ENCODE results near the gene OLFML2A. TPM values are rescaled to one million over a fixed set of nuclear protein-coding genes. Genes with fewer than 3 reads are reported as not detected.

Gene OLFML2A
- polyA plus RNA-seq, 3 donors = 0.03 to 0.25 TPM; not detected in 1

DNA sequence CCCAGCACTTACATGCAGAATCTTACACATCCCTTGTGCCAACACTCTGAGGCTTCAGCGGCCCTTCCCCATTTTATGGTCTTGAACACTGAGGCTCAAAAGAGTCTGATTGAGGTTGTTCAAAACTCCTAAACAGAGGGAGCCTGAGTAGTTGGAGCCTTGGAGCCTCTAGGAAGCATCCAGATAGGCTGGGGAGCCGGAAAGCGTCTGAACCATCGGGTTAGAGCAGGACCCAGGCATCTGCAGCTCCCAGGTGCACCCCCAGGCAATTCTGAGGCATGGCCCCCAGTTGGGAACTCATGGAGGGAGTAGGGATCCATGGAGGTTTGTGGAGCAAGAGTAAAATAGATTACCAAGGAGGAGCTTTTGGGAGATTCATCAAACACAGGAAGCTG, 3.8 kb downstream of the OLFML2A start:
- no peaks in the 10 kb centered on the region for H3K79me2 ChIP-seq (ENCODE audit: insufficient read depth, low read length)
- H2AFZ ChIP-seq (ENCODE audit: insufficient read depth, low read depth, low read length, poor library complexity, severe bottlenecking) = no peak overlapping the region
- Mint-ChIP-seq H3K4me1 (peaks cover 45% of the 10 kb centered on the region), H3K27ac (no peak overlapping the region), H3K27me3 (ENCODE audit: low read depth in 3 of 3) (peaks cover 12 to 21% (median 13%) of the 10 kb centered on the region in 3 donors), H3K4me3 (no peak overlapping the region), H3K36me3 (peaks cover 3 to 4% of the 10 kb centered on the region in 2 donors), H3K9me3 (peaks cover 0 to 3% (median 0%) of the 10 kb centered on the region in 7 donors)
- no peak overlapping the region for H3K4me3 ChIP-seq (replicated peaks in 1 of 3; ENCODE audit: low read depth in 2 of 3, low read length in 3 of 3)
- no peaks in the 10 kb centered on the region for H3K36me3 ChIP-seq (replicated peaks in 1 of 2; ENCODE audit: control insufficient read depth in 1 of 2, insufficient read depth in 2 of 2, low read length in 2 of 2)
- no peak overlapping the region for H3K4me2 ChIP-seq (replicated peaks; ENCODE audit: extremely low read depth, low read length, poor library complexity, severe bottlenecking)
- 98% methylated on average over 3 of the region's 4 CpGs for WGBS (ENCODE audit: insufficient coverage)
- no peak overlapping the region for H3K9ac ChIP-seq (ENCODE audit: insufficient read depth, low read length, poor library complexity, severe bottlenecking)
- peaks cover 38 to 56% of the 10 kb centered on the region in 2 donors for H3K4me1 ChIP-seq (ENCODE audit: control insufficient read depth in 1 of 2, insufficient read depth in 2 of 2, low read length in 2 of 2)
- DNase-seq = no peak
- no peaks in the 10 kb centered on the region for H4K20me1 ChIP-seq (ENCODE audit: insufficient read depth, low read length)
- H3K9me3 ChIP-seq (replicated peaks in 1 of 2; ENCODE audit: control insufficient read depth in 1 of 2, insufficient read depth in 1 of 2, low read length in 2 of 2) = no peaks in the 10 kb centered on the region
- peaks cover 0 to 11% of the 10 kb centered on the region in 2 donors for H3K27me3 ChIP-seq (ENCODE audit: control insufficient read depth in 2 of 2, insufficient read depth in 2 of 2, low read length in 2 of 2)
- H3K27ac ChIP-seq (ENCODE audit: low read depth in 1 of 2, low read length in 2 of 2) = no peak overlapping the region
- TF ChIP-seq, protein P1, sequence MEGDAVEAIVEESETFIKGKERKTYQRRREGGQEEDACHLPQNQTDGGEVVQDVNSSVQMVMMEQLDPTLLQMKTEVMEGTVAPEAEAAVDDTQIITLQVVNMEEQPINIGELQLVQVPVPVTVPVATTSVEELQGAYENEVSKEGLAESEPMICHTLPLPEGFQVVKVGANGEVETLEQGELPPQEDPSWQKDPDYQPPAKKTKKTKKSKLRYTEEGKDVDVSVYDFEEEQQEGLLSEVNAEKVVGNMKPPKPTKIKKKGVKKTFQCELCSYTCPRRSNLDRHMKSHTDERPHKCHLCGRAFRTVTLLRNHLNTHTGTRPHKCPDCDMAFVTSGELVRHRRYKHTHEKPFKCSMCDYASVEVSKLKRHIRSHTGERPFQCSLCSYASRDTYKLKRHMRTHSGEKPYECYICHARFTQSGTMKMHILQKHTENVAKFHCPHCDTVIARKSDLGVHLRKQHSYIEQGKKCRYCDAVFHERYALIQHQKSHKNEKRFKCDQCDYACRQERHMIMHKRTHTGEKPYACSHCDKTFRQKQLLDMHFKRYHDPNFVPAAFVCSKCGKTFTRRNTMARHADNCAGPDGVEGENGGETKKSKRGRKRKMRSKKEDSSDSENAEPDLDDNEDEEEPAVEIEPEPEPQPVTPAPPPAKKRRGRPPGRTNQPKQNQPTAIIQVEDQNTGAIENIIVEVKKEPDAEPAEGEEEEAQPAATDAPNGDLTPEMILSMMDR (IDR thresholded peaks at IDR 0.05) = no peak
- intact Hi-C loops (cut with micrococcal nuclease) = no loop called here

DNA sequence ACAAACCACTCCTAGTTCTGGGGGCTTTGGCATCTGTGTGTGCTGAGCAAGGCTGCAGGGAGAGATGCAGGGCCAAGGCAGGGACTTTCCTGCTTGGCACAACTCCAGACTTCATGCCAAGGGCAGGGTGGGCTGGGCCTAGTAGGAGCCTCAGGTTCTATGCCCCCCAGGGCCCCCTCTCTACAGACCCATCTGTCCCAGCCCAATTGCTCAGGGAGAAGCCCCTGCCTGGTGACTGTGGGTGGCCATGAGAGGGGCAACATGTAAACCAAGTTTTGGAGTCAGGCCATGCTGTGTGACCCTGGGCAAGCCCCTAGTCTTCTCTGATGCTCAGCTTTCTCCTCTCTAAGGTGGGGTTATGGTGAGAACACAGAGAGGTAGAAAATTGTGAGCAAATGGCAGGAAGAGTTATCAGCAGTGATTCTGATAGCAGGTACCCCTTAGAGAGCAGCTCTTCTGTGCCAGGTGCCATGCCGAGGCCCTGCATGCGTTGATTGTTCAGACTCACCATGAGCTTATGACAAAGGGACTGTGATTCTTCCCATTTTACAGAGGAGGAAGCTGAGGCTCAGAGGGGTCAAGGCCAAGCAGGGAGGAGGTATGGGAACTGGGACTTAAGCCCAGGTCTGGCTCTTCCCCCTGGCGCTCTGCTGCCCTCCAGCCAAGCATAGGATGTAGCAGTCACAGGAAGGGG, 5.2 kb downstream of the OLFML2A start:
- H3K4me3 Mint-ChIP-seq = no peak overlapping the region
- TF ChIP-seq, protein P1 (IDR thresholded peaks at IDR 0.05) = no peak
- H3K4me2 ChIP-seq (replicated peaks; ENCODE audit: extremely low read depth, low read length, poor library complexity, severe bottlenecking) = no peak overlapping the region
- H3K36me3 ChIP-seq (replicated peaks in 1 of 2; ENCODE audit: control insufficient read depth in 1 of 2, insufficient read depth in 2 of 2, low read length in 2 of 2) = no peaks in the 10 kb centered on the region
- no peak overlapping the region for H3K9ac ChIP-seq (ENCODE audit: insufficient read depth, low read length, poor library complexity, severe bottlenecking)
- 93% methylated on average over 3 of the region's 3 CpGs for WGBS (ENCODE audit: insufficient coverage)
- H3K9me3 Mint-ChIP-seq = peaks cover 0 to 3% (median 0%) of the 10 kb centered on the region in 7 donors
- H2AFZ ChIP-seq (ENCODE audit: insufficient read depth, low read depth, low read length, poor library complexity, severe bottlenecking) = no peak overlapping the region
- H3K4me1 ChIP-seq (ENCODE audit: control insufficient read depth in 1 of 2, insufficient read depth in 2 of 2, low read length in 2 of 2) = peaks cover 28 to 42% of the 10 kb centered on the region in 2 donors
- H3K79me2 ChIP-seq (ENCODE audit: insufficient read depth, low read length) = no peaks in the 10 kb centered on the region
- H3K27me3 Mint-ChIP-seq (ENCODE audit: low read depth in 3 of 3) = peaks cover 4 to 13% (median 7%) of the 10 kb centered on the region in 3 donors
- intact Hi-C loops (cut with micrococcal nuclease) = no loop called here
- H3K4me1 Mint-ChIP-seq = peaks cover 35% of the 10 kb centered on the region
- H3K27me3 ChIP-seq (ENCODE audit: control insufficient read depth in 2 of 2, insufficient read depth in 2 of 2, low read length in 2 of 2) = peaks cover 0 to 5% of the 10 kb centered on the region in 2 donors
- H4K20me1 ChIP-seq (ENCODE audit: insufficient read depth, low read length) = no peaks in the 10 kb centered on the region
- peak overlapping the region in 1 of 7 donors; percentile 38 for H3K27ac Mint-ChIP-seq
- DNase-seq = no peak
- H3K27ac ChIP-seq (ENCODE audit: low read depth in 1 of 2, low read length in 2 of 2) = no peak overlapping the region
- no peaks in the 10 kb centered on the region for H3K9me3 ChIP-seq (replicated peaks in 1 of 2; ENCODE audit: control insufficient read depth in 1 of 2, insufficient read depth in 1 of 2, low read length in 2 of 2)
- peaks cover 0 to 3% of the 10 kb centered on the region in 2 donors for H3K36me3 Mint-ChIP-seq
- H3K4me3 ChIP-seq (replicated peaks in 1 of 3; ENCODE audit: low read depth in 2 of 3, low read length in 3 of 3) = no peak overlapping the region
